SK-N-SH (cell line): Measurements from ENCODE around the gene DR1. TPM values are rescaled to one million over a fixed set of nuclear protein-coding genes. Genes with fewer than 3 reads are reported as not detected.

Experiments
- CTCF ChIA-PET: fragments of 300-600, 350-600 bp; formaldehyde crosslinking; extraction: SDS; loops from one replicate; lab custom pipeline; 2021; lab: Yijun Ruan, JAX
- POLR2A ChIA-PET: fragments of 350-600 bp; sonication (Branson Sonifier 250); formaldehyde crosslinking; extraction: SDS; loops from one replicate; lab custom pipeline; 2020; ENCODE audit warnings: antibody characterized with exemption, inconsistent platforms; lab: Yijun Ruan, JAX
- DNase-seq: peaks from one replicate; pipeline ENCODE4 v3.0.0; 2012
- H2AFZ ChIP-seq: fragments of 200-600 bp; sonication (generic); 2 replicates; pipeline ENCODE4 v1.8.1; 2016; ENCODE audit warnings: antibody characterized with exemption, mild to moderate bottlenecking, low read depth
- H3F3A ChIP-seq: fragments of 200-600 bp; sonication (generic); replicated peaks from 2 replicates; pipeline ENCODE3; 2016; ENCODE audit warnings: antibody characterized with exemption, mild to moderate bottlenecking; ENCODE audit not compliant: insufficient read depth
- H3K27ac ChIP-seq, 2 experiments: fragments of 200-500 bp in 1 of 2; fragments of 200-600 bp in 1 of 2; sonication (Bioruptor generic) in 1 of 2; sonication (generic), shearing (Covaris generic) in 1 of 2; 2 replicates each; pipeline versions ENCODE4 v1.5.1 to v1.6.1; 2014 to 2016; ENCODE audit warnings: low read depth in 2 of 2, inconsistent platforms in 1 of 2, low read length in 1 of 2, mild to moderate bottlenecking in 1 of 2, mixed read lengths in 1 of 2
- H3K27me3 ChIP-seq: fragments of 200-600 bp; sonication (generic), shearing (Covaris generic); 2 replicates; pipeline ENCODE4 v1.6.1; 2016; ENCODE audit warnings: mixed run types; ENCODE audit not compliant: insufficient read depth
- H3K36me3 ChIP-seq, 2 experiments: fragments of 200-500 bp in 1 of 2; fragments of 200-600 bp in 1 of 2; sonication (Bioruptor generic) in 1 of 2; sonication (generic) in 1 of 2; replicated peaks in 1 of 2; 2 replicates each; pipeline versions ENCODE3 to v1.5.1; 2014 to 2016; ENCODE audit warnings: low read length in 1 of 2, mild to moderate bottlenecking in 1 of 2; ENCODE audit not compliant: insufficient read depth in 2 of 2, control insufficient read depth in 1 of 2
- H3K4me1 ChIP-seq, 2 experiments: fragments of 200-500 bp in 1 of 2; fragments of 200-600 bp in 1 of 2; sonication (Bioruptor generic) in 1 of 2; sonication (generic), shearing (Covaris generic) in 1 of 2; 2 replicates each; pipeline versions ENCODE4 v1.5.1 to v1.6.1; 2014 to 2016; ENCODE audit warnings: low read depth in 1 of 2, low read length in 1 of 2, mixed run types in 1 of 2; ENCODE audit not compliant: insufficient read depth in 2 of 2, control insufficient read depth in 1 of 2
- H3K4me2 ChIP-seq: fragments of 200-600 bp; sonication (generic), shearing (Covaris generic); 2 replicates; pipeline ENCODE4 v1.6.1; 2017; ENCODE audit warnings: mixed run types
- H3K4me3 ChIP-seq, 2 experiments: fragments of 200-500 bp in 1 of 2; fragments of 200-600 bp in 1 of 2; sonication (Bioruptor generic) in 1 of 2; sonication (generic), shearing (Covaris generic) in 1 of 2; 2 replicates each; pipeline versions ENCODE4 v1.5.1 to v1.8.1; 2014 to 2016; ENCODE audit warnings: low read depth in 2 of 2, inconsistent platforms in 1 of 2, low read length in 1 of 2, mild to moderate bottlenecking in 1 of 2, mixed read lengths in 1 of 2, moderate library complexity in 1 of 2
- H3K79me2 ChIP-seq: fragments of 200-600 bp; sonication (generic); 2 replicates; pipeline ENCODE4 v1.8.1; 2017; ENCODE audit warnings: mild to moderate bottlenecking; ENCODE audit not compliant: insufficient read depth
- H3K9ac ChIP-seq: fragments of 200-600 bp; sonication (generic); 2 replicates; pipeline ENCODE4 v1.6.1; 2017; ENCODE audit warnings: mixed run types
- H3K9me2 ChIP-seq: fragments of 200-600 bp; sonication (generic); 2 replicates; pipeline ENCODE4 v1.6.1; 2017; ENCODE audit warnings: mixed run types
- H3K9me3 ChIP-seq: fragments of 200-600 bp; sonication (generic); 2 replicates; pipeline ENCODE4 v1.6.1; 2017; ENCODE audit warnings: mixed run types, mild to moderate bottlenecking, moderate library complexity
- H4K20me1 ChIP-seq: fragments of 200-600 bp; sonication (generic); 2 replicates; pipeline ENCODE4 v1.6.1; 2017; ENCODE audit warnings: mild to moderate bottlenecking, mixed run types; ENCODE audit not compliant: insufficient read depth
- ELF1 ChIP-seq: IDR thresholded peaks from 2 replicates; pipeline ENCODE4 v1.4.0; 2012
- EP300 ChIP-seq, 2 experiments: IDR thresholded peaks; 2 replicates each; pipeline versions ENCODE4 v1.4.0 to v1.6.1; 2012; ENCODE audit warnings: borderline replicate concordance in 1 of 2, low read depth in 1 of 2, low read length in 1 of 2
- EZH2phosphoT487 ChIP-seq: fragments of 200-600 bp; sonication (generic); IDR thresholded peaks from 2 replicates; pipeline ENCODE4 v1.6.1; 2017; ENCODE audit warnings: low read depth, mixed run types, mild to moderate bottlenecking, antibody characterized with exemption, moderate library complexity, borderline replicate concordance
- MAX ChIP-seq: IDR thresholded peaks from 2 replicates; pipeline ENCODE4 v1.4.0; 2012; ENCODE audit warnings: low read depth
- NRF1 ChIP-seq: IDR thresholded peaks from 2 replicates; pipeline ENCODE4 v1.6.1; 2012; ENCODE audit warnings: low read depth, mild to moderate bottlenecking, low read length
- PBX3 ChIP-seq: IDR thresholded peaks from 2 replicates; pipeline ENCODE4; 2012
- RCOR1 ChIP-seq: fragments of 150-350 bp; IDR thresholded peaks from 2 replicates; pipeline ENCODE4 v1.6.1; 2017; ENCODE audit warnings: antibody characterized with exemption, low read length
- REST ChIP-seq: IDR thresholded peaks from 2 replicates; pipeline ENCODE4 v1.6.1; 2012; ENCODE audit warnings: mild to moderate bottlenecking, low read depth, low read length, moderate library complexity
- RFX5 ChIP-seq: IDR thresholded peaks from 2 replicates; pipeline ENCODE4 v1.6.1; 2012; ENCODE audit warnings: mild to moderate bottlenecking, improper control_type of control experiment, low read length
- TCF12 ChIP-seq: IDR thresholded peaks from 2 replicates; pipeline ENCODE4 v1.4.0; 2012
- USF1 ChIP-seq: IDR thresholded peaks from 2 replicates; pipeline ENCODE4 v1.4.0; 2012; ENCODE audit warnings: low read depth, borderline replicate concordance
- ZBTB33 ChIP-seq: IDR thresholded peaks from 2 replicates; pipeline ENCODE4 v1.4.0; 2012; ENCODE audit warnings: low read depth, borderline replicate concordance
- polyA plus RNA-seq, 3 experiments: library from polyadenylated mRNA; depleted of rRNA; stranded (reverse); fragments of >200 nt; gene quantifications; 2 replicates each; pipeline ENCODE4 v1.2.3, GENCODE V29; 2012

Gene DR1
- polyA plus RNA-seq, 1 of the 3 experiments (the other 2 are of a cell fraction), result 12.8 TPM

GRCh38 chr1:93340090-93340489, 5.6 kb upstream of the DR1 start:
- no peaks in the 10 kb centered on the region for H4K20me1 ChIP-seq
- peaks cover 27% of the 10 kb centered on the region for H3K79me2 ChIP-seq
- ChIA-PET POLR2A (no interaction called here), CTCF (interaction anchor here (3.5 kb wide), 1 partner anchor 36 kb away, joined by 15 read pairs; no protein-coding TSS in a partner anchor)
- peaks cover 9% of the 10 kb centered on the region for H3F3A ChIP-seq
- H3K4me3 ChIP-seq, result no peak overlapping the region
- no peak overlapping the region for H2AFZ ChIP-seq
- no peak overlapping the region for H3K27ac ChIP-seq
- no peaks in the 10 kb centered on the region for H3K9me3 ChIP-seq
- no peaks in the 10 kb centered on the region for H3K9me2 ChIP-seq
- TF ChIP-seq EP300 (IDR thresholded peaks at IDR 0.05; ENCODE audit: borderline replicate concordance in 1 of 2, low read depth in 1 of 2, low read length in 1 of 2), result no peak
- TF ChIP-seq MAX, result no peak
- no peak for TF ChIP-seq USF1
- TF ChIP-seq ELF1, result no peak
- no peak for TF ChIP-seq RFX5
- TF ChIP-seq RCOR1, result no peak
- no peak for TF ChIP-seq PBX3
- TF ChIP-seq EZH2phosphoT487, result no peak
- TF ChIP-seq TCF12, result no peak
- TF ChIP-seq NRF1, result no peak
- no peak for TF ChIP-seq ZBTB33
- no peak for TF ChIP-seq REST
- no peak overlapping the region for H3K4me2 ChIP-seq
- DNase-seq, result no peak
- peaks cover 0 to 19% of the 10 kb centered on the region in 2 experiments; a peak in 2 of 4 replicates for H3K4me1 ChIP-seq
- peaks cover 0 to 3% of the 10 kb centered on the region in 2 experiments for H3K36me3 ChIP-seq
- no peaks in the 10 kb centered on the region for H3K27me3 ChIP-seq
- H3K9ac ChIP-seq, result no peak overlapping the region
